ENCODE measurements around the gene NELL1.

GRCh38 chr11:21174781-21175180 is 505.4 kb downstream of the NELL1 start:
- TF ChIP-seq CTCF (IDR thresholded peaks at IDR 0.05) (no peak), POLR2A (IDR thresholded peaks at IDR 0.05) (no peak)

Measured in adrenal gland (tissue), 5 donors.